ENCODE measurements around the gene ST6GALNAC6. TPM values are rescaled to one million over a fixed set of nuclear protein-coding genes. Genes with fewer than 3 reads are reported as not detected.

ST6GALNAC6 gene
- total and polyA plus RNA-seq, 2 of the 4 experiments (the other 2 are of a cell fraction): 35.7 to 48.6 TPM

GRCh38 chr9:127921557-127922120 lies 22.2 kb upstream of the ST6GALNAC6 start:
- dilution Hi-C loops (cut with HindIII; ENCODE audit: low sequenced_read_pairs, unreplicated experiment): no loop called here
- no peak overlapping the region for H3K4me3 ChIP-seq (ENCODE audit: insufficient read depth, low read depth, low read length)
- no TSS peak for BruUV-seq (replicated peaks)
- H2AK5ac ChIP-seq (ENCODE audit: low read depth, low read length): peak overlapping the region; percentile 72
- peaks cover 6% of the 10 kb centered on the region for H4K20me1 ChIP-seq (ENCODE audit: insufficient read depth, low read length)
- POLR2A ChIA-PET (ENCODE audit: unreplicated experiment): interaction anchor here (0.6 kb wide), 1 partner anchor 21 kb away, joined by 3 read pairs; no protein-coding TSS in a partner anchor
- intact Hi-C loops (cut with micrococcal nuclease): loop anchor here (1.0 to 10.0 kb wide), 4 partner anchors 186 to 717 kb away; partner anchors contain the start of gene TOR2A
- peak; percentile 8; the same call in 1 of the 2 replicates for ATAC-seq (ENCODE audit: low read depth)
- peaks cover 0 to 12% of the 10 kb centered on the region in 2 experiments; a peak in 2 of 4 replicates for H3K79me1 ChIP-seq (ENCODE audit: low read depth in 1 of 2, low read length in 2 of 2)
- H3K18ac ChIP-seq (ENCODE audit: low read depth, low read length): no peak overlapping the region
- peak overlapping the region; percentile 53 for H3K4me2 ChIP-seq (ENCODE audit: low read depth, low read length)
- no peak overlapping the region for H3K14ac ChIP-seq (replicated peaks; ENCODE audit: low read depth, low read length)
- in situ Hi-C loops (cut with MboI; ENCODE audit: low sequenced_read_pairs): loop anchor here (5.0 kb wide), 1 partner anchor 334 kb away; no protein-coding TSS in a partner anchor
- no peak overlapping the region for H2BK5ac ChIP-seq (ENCODE audit: low read depth, low read length, poor library complexity, severe bottlenecking)
- H4K8ac ChIP-seq (ENCODE audit: low read depth in 2 of 2, low read length in 2 of 2): peak overlapping the region in 1 of 2 experiments; percentile 73; a peak in 2 of 4 replicates
- H3K27ac ChIP-seq (ENCODE audit: insufficient read depth, low read length): no peak overlapping the region
- H3K27me3 ChIP-seq (ENCODE audit: control insufficient read depth, insufficient read depth, low read length): no peaks in the 10 kb centered on the region
- H3K4ac ChIP-seq (ENCODE audit: low read depth, low read length): peak overlapping the region; percentile 75
- CTCF ChIA-PET: interaction anchor here (0.8 to 1.2 kb wide), 4 partner anchors 9 to 332 kb away, joined by 3 to 4 read pairs (median 4); partner anchors contain the start of gene TOR2A
- H2AFZ ChIP-seq (replicated peaks; ENCODE audit: low read length, poor library complexity): peak overlapping the region; percentile 93
- H3K4me1 ChIP-seq (ENCODE audit: control insufficient read depth, insufficient read depth, low read length): peaks cover 23% of the 10 kb centered on the region
- no peaks in the 10 kb centered on the region for H3K9me3 ChIP-seq (ENCODE audit: control insufficient read depth, insufficient read depth, low read length)
- H4K91ac ChIP-seq (ENCODE audit: insufficient read depth, low read depth, low read length): no peak overlapping the region
- H2BK20ac ChIP-seq (ENCODE audit: low read depth, low read length): peak overlapping the region; percentile 22; the same call in 1 of the 2 replicates
- H3K9me1 ChIP-seq (ENCODE audit: insufficient read depth, low read length): peaks cover 19% of the 10 kb centered on the region
- H4K5ac ChIP-seq (ENCODE audit: low read depth, low read length): no peak overlapping the region
- no peak overlapping the region; the same call in 2 of the 3 replicates for H2BK15ac ChIP-seq (ENCODE audit: low read depth, low read length)
- H3K56ac ChIP-seq (ENCODE audit: extremely low read depth, insufficient read depth, low read length): no peak overlapping the region
- no peak overlapping the region for H3K23ac ChIP-seq (ENCODE audit: low read depth, low read length)
- peak overlapping the region; percentile 81 for H2AK9ac ChIP-seq (replicated peaks; ENCODE audit: low read depth, low read length, poor library complexity)
- H3K9ac ChIP-seq (ENCODE audit: low read depth, low read length): no peak overlapping the region
- WGBS, 2 experiments (ENCODE audit: extremely low coverage in 2 of 2, insufficient read length in 1 of 2): 3% methylated on average over 21 of the region's 45 CpGs; no CpG with 5 or more reads in 1 of the 2 experiments
- DNase-seq: no peak
- peak overlapping the region; percentile 47; the same call in 1 of the 2 replicates for H2BK120ac ChIP-seq (ENCODE audit: low read depth, low read length)
- TF ChIP-seq SMC3 (IDR thresholded peaks at IDR 0.05; ENCODE audit: low read depth, low read length): peak; percentile 74
- no peak for TF ChIP-seq MAFK (IDR thresholded peaks at IDR 0.05; ENCODE audit: low read depth, low read length)
- TF ChIP-seq RAD21 (IDR thresholded peaks at IDR 0.05; ENCODE audit: low read length): peak; percentile 95
- no peak; the same call in 1 of the 2 replicates for TF ChIP-seq BHLHE40 (IDR thresholded peaks at IDR 0.05; ENCODE audit: low read depth, low read length)
- TF ChIP-seq USF2 (IDR thresholded peaks at IDR 0.05; ENCODE audit: low read depth, low read length): no peak
- no peak; the same call in 1 of the 2 replicates for TF ChIP-seq POLR2A (IDR thresholded peaks at IDR 0.05; ENCODE audit: low read depth, low read length)
- TF ChIP-seq NFE2L2 (IDR thresholded peaks at IDR 0.05; ENCODE audit: low read depth, low read length): no peak
- TF ChIP-seq MAZ (IDR thresholded peaks at IDR 0.05; ENCODE audit: borderline replicate concordance, low read depth, low read length): peak; percentile 11; the same call in 1 of the 2 replicates
- no peak for TF ChIP-seq CHD1 (IDR thresholded peaks at IDR 0.05; ENCODE audit: low read depth, low read length)
- TF ChIP-seq CTCF (conservative IDR thresholded peaks at IDR 0.05; ENCODE audit: low read depth, low read length): peak; percentile 87
- TF ChIP-seq FOS (IDR thresholded peaks at IDR 0.05; ENCODE audit: low read depth, low read length): no peak
- no peak for TF ChIP-seq ELK1 (IDR thresholded peaks at IDR 0.05; ENCODE audit: borderline replicate concordance, low read depth, low read length)
- TF ChIP-seq RFX5 (IDR thresholded peaks at IDR 0.05; ENCODE audit: low read depth, low read length): no peak
- no peaks in the 10 kb centered on the region for H3K36me3 ChIP-seq (ENCODE audit: control insufficient read depth, insufficient read depth, low read length)

Data from IMR-90 (cell line).